ENCODE results near the gene CLTB.

The CLTB gene

GRCh38 chr5:176401281-176402205 is 14.8 kb downstream of the CLTB start:
- no peak for DNase-seq (ENCODE audit: low read depth)

- DNase-seq (ENCODE audit: low read depth), result no peak
Measured at GRCh38 chr5:176400382-176401156, 15.8 kb downstream of the CLTB start.

GRCh38 chr5:176397736-176398420 is 18.5 kb downstream of the CLTB start:
- DNase-seq (ENCODE audit: low read depth), result no peak

- DNase-seq (ENCODE audit: low read depth), result no peak
Measured at GRCh38 chr5:176396330-176396729, 20.0 kb downstream of the CLTB start.

- no peak for DNase-seq (ENCODE audit: low read depth)
Measured at GRCh38 chr5:176394881-176395675, 21.3 kb downstream of the CLTB start.

GRCh38 chr5:176394096-176394495 is 22.2 kb downstream of the CLTB start:
- DNase-seq (ENCODE audit: low read depth), result no peak

- DNase-seq (ENCODE audit: low read depth), result no peak
Measured at GRCh38 chr5:176392526-176392925, 23.8 kb downstream of the CLTB start.

- no peak for DNase-seq (ENCODE audit: low read depth)
Measured at GRCh38 chr5:176391999-176392398, 24.3 kb downstream of the CLTB start.

GRCh38 chr5:176391479-176391878 is 24.9 kb downstream of the CLTB start:
- DNase-seq (ENCODE audit: low read depth), result no peak

GRCh38 chr5:176389135-176390123 is 26.9 kb downstream of the CLTB start:
- DNase-seq (ENCODE audit: low read depth), result no peak

GRCh38 chr5:176388444-176389134 is 27.8 kb downstream of the CLTB start, which contains the start of the genes HIGD2A and NOP16:
Gene HIGD2A, plus strand, starts transcription at chr5:176388751. Its CDS starts 69 bp downstream, at chr5:176388820.
Gene NOP16, minus strand, starts transcription at chr5:176388598. Its CDS starts 59 bp downstream, at chr5:176388539.
- peak; percentile 97 for DNase-seq (ENCODE audit: low read depth)

GRCh38 chr5:176388003-176388443 is 28.3 kb downstream of the CLTB start:
- no peak for DNase-seq (ENCODE audit: low read depth)

- DNase-seq (ENCODE audit: low read depth), result no peak
Measured at GRCh38 chr5:176387384-176387925, 28.9 kb downstream of the CLTB start.

- no peak for DNase-seq (ENCODE audit: low read depth)
Measured at GRCh38 chr5:176386491-176386890, 29.8 kb downstream of the CLTB start.

- no peak for DNase-seq (ENCODE audit: low read depth)
Measured at GRCh38 chr5:176384991-176385390, 31.3 kb downstream of the CLTB start.

GRCh38 chr5:176384366-176384930 is 31.9 kb downstream of the CLTB start:
- no peak for DNase-seq (ENCODE audit: low read depth)

- DNase-seq (ENCODE audit: low read depth), result no peak
Measured at GRCh38 chr5:176383961-176384360, 32.4 kb downstream of the CLTB start.

- DNase-seq (ENCODE audit: low read depth), result no peak
Measured at GRCh38 chr5:176383248-176383905, 33.0 kb downstream of the CLTB start.
